ENCODE measurements around the gene BOD1L2.
A peak's percentile ranks its signal among the peaks of the same experiment; 100 is the strongest.

BOD1L2 gene

DNA sequence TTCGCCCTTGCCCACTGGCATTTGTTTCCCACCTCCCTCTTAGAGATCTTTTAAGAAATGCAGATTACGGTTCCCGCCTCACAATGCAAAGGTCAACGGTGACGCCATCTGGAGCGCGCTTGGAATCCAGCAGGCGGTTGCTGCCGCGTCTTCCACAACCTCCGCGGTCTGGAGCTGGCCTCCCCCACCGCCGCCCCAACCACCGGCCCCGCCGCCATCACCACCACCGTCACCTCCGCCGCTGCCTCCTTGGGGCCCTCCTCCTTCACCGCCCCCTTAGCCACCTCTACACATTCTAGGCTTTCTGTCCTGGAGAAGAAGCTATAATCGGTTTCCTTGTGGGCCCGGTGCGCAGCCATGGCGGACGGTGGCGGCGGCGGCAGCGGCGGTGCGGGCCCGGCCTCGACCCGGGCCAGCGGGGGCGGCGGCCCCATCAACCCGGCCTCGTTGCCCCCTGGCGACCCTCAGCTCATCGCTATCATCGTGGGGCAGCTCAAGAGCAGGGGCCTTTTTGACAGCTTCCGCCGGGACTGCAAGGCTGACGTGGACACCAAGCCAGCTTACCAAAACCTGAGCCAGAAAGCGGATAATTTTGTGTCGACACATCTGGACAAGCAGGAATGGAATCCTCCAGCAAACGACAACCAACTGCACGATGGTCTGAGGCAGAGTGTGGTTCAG lies at the start of gene BOD1L2:
BOD1L2 (plus strand) TSS at position 132 of the 681 bp plus-strand sequence; CDS start at position 358, 226 bp downstream.
- TF ChIP-seq, protein P1, sequence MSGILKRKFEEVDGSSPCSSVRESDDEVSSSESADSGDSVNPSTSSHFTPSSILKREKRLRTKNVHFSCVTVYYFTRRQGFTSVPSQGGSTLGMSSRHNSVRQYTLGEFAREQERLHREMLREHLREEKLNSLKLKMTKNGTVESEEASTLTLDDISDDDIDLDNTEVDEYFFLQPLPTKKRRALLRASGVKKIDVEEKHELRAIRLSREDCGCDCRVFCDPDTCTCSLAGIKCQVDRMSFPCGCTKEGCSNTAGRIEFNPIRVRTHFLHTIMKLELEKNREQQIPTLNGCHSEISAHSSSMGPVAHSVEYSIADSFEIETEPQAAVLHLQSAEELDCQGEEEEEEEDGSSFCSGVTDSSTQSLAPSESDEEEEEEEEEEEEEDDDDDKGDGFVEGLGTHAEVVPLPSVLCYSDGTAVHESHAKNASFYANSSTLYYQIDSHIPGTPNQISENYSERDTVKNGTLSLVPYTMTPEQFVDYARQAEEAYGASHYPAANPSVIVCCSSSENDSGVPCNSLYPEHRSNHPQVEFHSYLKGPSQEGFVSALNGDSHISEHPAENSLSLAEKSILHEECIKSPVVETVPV (CRISPR knock-in tag; IDR thresholded peaks at IDR 0.05): no peak
- TF ChIP-seq ZC3H10 (CRISPR knock-in tag; IDR thresholded peaks at IDR 0.05) (no peak), ZNF565 (CRISPR knock-in tag; conservative IDR thresholded peaks at IDR 0.05; ENCODE audit: low read depth) (no peak), OSR1 (CRISPR knock-in tag; IDR thresholded peaks at IDR 0.05) (no peak), PPARA (CRISPR knock-in tag; IDR thresholded peaks at IDR 0.05; ENCODE audit: borderline replicate concordance) (no peak), ZFP3 (CRISPR knock-in tag; IDR thresholded peaks at IDR 0.05) (no peak), GLIS3 (CRISPR knock-in tag; IDR thresholded peaks at IDR 0.05) (no peak), TOX (CRISPR knock-in tag; IDR thresholded peaks at IDR 0.05; ENCODE audit: borderline replicate concordance) (no peak), ESRRG (CRISPR knock-in tag; IDR thresholded peaks at IDR 0.05) (no peak), ZNF8 (CRISPR knock-in tag; IDR thresholded peaks at IDR 0.05) (no peak), ZFP30 (CRISPR knock-in tag; IDR thresholded peaks at IDR 0.05) (no peak), CSDC2 (CRISPR knock-in tag; IDR thresholded peaks at IDR 0.05) (no peak)
- TF ChIP-seq, protein P2, sequence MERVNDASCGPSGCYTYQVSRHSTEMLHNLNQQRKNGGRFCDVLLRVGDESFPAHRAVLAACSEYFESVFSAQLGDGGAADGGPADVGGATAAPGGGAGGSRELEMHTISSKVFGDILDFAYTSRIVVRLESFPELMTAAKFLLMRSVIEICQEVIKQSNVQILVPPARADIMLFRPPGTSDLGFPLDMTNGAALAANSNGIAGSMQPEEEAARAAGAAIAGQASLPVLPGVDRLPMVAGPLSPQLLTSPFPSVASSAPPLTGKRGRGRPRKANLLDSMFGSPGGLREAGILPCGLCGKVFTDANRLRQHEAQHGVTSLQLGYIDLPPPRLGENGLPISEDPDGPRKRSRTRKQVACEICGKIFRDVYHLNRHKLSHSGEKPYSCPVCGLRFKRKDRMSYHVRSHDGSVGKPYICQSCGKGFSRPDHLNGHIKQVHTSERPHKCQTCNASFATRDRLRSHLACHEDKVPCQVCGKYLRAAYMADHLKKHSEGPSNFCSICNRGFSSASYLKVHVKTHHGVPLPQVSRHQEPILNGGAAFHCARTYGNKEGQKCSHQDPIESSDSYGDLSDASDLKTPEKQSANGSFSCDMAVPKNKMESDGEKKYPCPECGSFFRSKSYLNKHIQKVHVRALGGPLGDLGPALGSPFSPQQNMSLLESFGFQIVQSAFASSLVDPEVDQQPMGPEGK (CRISPR knock-in tag; IDR thresholded peaks at IDR 0.05; ENCODE audit: borderline replicate concordance): no peak
- TF ChIP-seq, protein P3, sequence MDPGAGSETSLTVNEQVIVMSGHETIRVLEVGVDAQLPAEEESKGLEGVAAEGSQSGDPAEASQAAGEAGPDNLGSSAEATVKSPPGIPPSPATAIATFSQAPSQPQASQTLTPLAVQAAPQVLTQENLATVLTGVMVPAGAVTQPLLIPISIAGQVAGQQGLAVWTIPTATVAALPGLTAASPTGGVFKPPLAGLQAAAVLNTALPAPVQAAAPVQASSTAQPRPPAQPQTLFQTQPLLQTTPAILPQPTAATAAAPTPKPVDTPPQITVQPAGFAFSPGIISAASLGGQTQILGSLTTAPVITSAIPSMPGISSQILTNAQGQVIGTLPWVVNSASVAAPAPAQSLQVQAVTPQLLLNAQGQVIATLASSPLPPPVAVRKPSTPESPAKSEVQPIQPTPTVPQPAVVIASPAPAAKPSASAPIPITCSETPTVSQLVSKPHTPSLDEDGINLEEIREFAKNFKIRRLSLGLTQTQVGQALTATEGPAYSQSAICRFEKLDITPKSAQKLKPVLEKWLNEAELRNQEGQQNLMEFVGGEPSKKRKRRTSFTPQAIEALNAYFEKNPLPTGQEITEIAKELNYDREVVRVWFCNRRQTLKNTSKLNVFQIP (CRISPR knock-in tag; IDR thresholded peaks at IDR 0.05; ENCODE audit: borderline replicate concordance, low read depth): no peak
- TF ChIP-seq, protein P4, sequence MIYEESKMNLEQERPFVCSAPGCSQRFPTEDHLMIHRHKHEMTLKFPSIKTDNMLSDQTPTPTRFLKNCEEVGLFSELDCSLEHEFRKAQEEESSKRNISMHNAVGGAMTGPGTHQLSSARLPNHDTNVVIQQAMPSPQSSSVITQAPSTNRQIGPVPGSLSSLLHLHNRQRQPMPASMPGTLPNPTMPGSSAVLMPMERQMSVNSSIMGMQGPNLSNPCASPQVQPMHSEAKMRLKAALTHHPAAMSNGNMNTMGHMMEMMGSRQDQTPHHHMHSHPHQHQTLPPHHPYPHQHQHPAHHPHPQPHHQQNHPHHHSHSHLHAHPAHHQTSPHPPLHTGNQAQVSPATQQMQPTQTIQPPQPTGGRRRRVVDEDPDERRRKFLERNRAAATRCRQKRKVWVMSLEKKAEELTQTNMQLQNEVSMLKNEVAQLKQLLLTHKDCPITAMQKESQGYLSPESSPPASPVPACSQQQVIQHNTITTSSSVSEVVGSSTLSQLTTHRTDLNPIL (CRISPR knock-in tag; IDR thresholded peaks at IDR 0.05; ENCODE audit: low read depth): no peak
- TF ChIP-seq, protein P5, sequence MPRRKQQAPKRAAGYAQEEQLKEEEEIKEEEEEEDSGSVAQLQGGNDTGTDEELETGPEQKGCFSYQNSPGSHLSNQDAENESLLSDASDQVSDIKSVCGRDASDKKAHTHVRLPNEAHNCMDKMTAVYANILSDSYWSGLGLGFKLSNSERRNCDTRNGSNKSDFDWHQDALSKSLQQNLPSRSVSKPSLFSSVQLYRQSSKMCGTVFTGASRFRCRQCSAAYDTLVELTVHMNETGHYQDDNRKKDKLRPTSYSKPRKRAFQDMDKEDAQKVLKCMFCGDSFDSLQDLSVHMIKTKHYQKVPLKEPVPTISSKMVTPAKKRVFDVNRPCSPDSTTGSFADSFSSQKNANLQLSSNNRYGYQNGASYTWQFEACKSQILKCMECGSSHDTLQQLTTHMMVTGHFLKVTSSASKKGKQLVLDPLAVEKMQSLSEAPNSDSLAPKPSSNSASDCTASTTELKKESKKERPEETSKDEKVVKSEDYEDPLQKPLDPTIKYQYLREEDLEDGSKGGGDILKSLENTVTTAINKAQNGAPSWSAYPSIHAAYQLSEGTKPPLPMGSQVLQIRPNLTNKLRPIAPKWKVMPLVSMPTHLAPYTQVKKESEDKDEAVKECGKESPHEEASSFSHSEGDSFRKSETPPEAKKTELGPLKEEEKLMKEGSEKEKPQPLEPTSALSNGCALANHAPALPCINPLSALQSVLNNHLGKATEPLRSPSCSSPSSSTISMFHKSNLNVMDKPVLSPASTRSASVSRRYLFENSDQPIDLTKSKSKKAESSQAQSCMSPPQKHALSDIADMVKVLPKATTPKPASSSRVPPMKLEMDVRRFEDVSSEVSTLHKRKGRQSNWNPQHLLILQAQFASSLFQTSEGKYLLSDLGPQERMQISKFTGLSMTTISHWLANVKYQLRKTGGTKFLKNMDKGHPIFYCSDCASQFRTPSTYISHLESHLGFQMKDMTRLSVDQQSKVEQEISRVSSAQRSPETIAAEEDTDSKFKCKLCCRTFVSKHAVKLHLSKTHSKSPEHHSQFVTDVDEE (CRISPR knock-in tag; IDR thresholded peaks at IDR 0.05): no peak
- ATAC-seq: no peak

DNA sequence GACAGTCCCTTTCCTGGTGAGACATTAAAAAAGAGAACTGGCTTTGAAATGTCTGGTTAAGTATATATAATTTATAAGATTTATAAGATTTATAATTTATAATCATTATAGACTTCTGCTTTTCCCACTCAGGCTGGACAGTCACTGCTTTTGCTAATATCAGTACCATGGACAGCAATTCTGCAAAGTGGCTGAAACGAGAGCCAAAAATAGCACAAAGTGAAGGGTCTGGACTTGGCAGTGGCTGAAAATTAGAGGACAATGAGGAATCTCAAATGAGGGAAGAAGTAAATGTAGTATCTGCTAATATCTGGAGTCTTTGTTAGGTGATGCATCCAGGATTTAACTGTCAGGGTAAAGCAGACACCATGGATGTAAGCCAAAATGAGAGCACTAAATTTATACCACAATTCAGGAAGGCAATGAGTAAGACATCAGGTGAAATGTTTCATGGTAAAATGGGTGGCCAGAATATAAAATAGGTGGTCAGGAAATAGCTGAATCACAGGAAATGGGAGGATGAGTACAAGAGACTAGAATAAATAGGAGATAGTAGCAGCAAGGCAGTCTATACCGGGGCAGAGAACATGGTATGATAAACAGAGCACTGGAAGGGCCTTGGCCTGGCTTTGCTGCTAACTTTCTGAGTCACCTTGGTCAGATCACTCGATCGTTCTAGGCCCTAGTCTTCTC lies 39.6 kb upstream of the BOD1L2 start:
- ATAC-seq: no peak
- TF ChIP-seq ZC3H10 (CRISPR knock-in tag; IDR thresholded peaks at IDR 0.05): 0 out of 2 replicates have a peak, but pooled peaks have one; percentile 17
- TF ChIP-seq SNAI2 (CRISPR knock-in tag; IDR thresholded peaks at IDR 0.05): 0 out of 2 replicates have a peak, but pooled peaks have one; percentile 47
- TF ChIP-seq TOX (CRISPR knock-in tag; IDR thresholded peaks at IDR 0.05; ENCODE audit: borderline replicate concordance): no peak

DNA sequence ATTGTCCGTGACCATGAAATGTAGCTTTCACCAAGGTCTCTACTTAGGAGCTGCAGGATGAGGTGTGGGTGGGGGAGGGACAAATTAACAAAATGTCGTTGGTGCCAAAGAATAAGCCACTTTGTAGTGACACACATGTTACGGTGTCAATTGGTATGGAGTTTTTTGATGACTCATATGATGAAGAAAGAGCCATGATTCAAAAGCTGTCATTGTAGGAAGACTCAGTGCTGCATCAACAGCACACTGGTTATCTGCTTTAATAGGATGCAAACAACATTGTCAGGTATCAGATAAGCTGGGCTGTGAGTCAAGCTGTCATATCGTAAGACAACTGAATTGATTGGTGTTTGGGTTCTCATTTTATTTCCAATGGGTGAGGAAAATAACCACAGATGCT lies 36.6 kb upstream of the BOD1L2 start:
- TF ChIP-seq TCF4 (CRISPR knock-in tag; IDR thresholded peaks at IDR 0.05; ENCODE audit: borderline replicate concordance) (no peak), ZNF565 (CRISPR knock-in tag; conservative IDR thresholded peaks at IDR 0.05; ENCODE audit: low read depth) (no peak), OSR1 (CRISPR knock-in tag; IDR thresholded peaks at IDR 0.05) (no peak), GLIS3 (CRISPR knock-in tag; IDR thresholded peaks at IDR 0.05) (no peak), ISL1 (CRISPR knock-in tag; IDR thresholded peaks at IDR 0.05) (no peak), CSDC2 (CRISPR knock-in tag; IDR thresholded peaks at IDR 0.05) (no peak), ESRRG (CRISPR knock-in tag; IDR thresholded peaks at IDR 0.05) (no peak), ZFP3 (CRISPR knock-in tag; IDR thresholded peaks at IDR 0.05) (no peak), TOX (CRISPR knock-in tag; IDR thresholded peaks at IDR 0.05; ENCODE audit: borderline replicate concordance) (no peak), BACH2 (CRISPR knock-in tag; IDR thresholded peaks at IDR 0.05; ENCODE audit: borderline replicate concordance) (no peak), ZFP30 (CRISPR knock-in tag; IDR thresholded peaks at IDR 0.05) (no peak)
- TF ChIP-seq, protein P2 (CRISPR knock-in tag; IDR thresholded peaks at IDR 0.05; ENCODE audit: borderline replicate concordance): no peak
- TF ChIP-seq, protein P5 (CRISPR knock-in tag; IDR thresholded peaks at IDR 0.05): no peak
- no peak for ATAC-seq
